Umbilical cord (tissue), 2 donors: Measurements from ENCODE around the gene ZNF669. TPM values are rescaled to one million over a fixed set of nuclear protein-coding genes. Genes with fewer than 3 reads are reported as not detected.
A peak's percentile ranks its signal among the peaks of the same experiment; 100 is the strongest.
"Not testable (repeated sequence)": the region's sequence is repeated elsewhere in the genome, so short reads cannot be mapped to it uniquely, and the experiment has no call there.

Experiments
- DNase-seq: peaks from one replicate; pipeline ENCODE4 v3.0.0-alpha.2; 2015; ENCODE audit warnings: low spot score
- total RNA-seq: library from RNA; depleted of rRNA; stranded (reverse); fragments of >200 nt; gene quantifications from one replicate; pipeline ENCODE4 v1.2.3, GENCODE V29; 2014; ENCODE audit warnings: low replicate concordance; ENCODE audit not compliant: insufficient read depth

Gene ZNF669
- total RNA-seq, result 4.8 TPM

DNA sequence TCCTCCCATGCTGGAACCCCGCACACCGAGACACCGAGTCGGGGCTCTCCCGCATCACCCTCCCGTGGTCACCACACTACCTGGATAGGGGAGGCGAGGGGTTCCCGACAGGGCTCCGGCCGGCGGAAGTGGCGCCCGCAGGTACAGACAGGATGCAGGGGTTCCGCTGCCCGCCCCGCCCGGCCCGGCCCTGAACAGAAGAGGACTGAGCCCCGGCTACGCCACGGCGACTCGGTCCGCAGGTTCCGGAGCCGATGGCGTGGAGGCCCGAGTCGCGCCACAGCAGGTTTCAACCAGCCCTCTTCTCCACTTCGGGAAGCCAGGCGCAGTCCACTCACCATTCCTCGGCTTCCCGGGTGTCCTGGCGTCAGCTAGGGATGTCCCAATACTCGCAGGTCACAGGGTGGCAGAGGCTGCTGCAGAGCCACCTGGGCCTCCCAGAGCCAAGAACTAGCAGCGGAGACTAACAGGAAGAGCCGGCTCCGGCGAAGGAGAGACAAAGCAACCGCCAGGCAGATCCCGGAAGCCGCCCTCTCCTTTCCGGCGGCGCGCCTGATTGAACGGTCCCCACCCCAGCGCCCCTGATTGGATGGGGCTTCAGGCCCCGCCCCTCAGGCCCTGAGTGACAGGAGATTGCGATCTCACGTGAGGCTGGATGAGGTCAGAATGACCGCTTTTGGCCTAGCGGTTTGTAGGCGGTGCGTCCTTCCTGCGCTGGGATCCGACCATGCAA is at the start of gene ZNF669:
Gene ZNF669, minus strand, starts transcription at position 498 of the 733 bp plus-strand sequence. Its CDS starts 157 bp downstream, at position 341.
- DNase-seq, result peak; percentile 96

DNA sequence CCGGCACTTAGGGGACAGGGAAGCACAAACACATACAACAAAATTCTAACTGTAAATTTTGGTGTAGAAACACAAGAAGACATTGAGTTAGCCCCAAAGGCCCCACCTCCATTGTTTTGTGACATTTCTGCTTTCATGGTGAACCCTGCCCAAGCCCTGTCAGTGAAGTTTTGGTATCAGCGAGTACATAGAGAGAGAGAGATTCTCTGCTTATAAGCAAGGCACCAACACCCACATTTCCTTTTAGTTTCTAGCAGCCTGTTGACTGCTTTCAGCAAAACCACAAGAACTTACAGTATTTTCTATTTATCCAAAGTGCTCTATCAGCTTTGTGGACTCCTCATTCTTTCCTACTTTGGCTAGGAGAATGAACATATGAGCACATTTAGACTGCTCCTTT is 43.6 kb upstream of the ZNF669 start:
- DNase-seq, result no peak

DNA sequence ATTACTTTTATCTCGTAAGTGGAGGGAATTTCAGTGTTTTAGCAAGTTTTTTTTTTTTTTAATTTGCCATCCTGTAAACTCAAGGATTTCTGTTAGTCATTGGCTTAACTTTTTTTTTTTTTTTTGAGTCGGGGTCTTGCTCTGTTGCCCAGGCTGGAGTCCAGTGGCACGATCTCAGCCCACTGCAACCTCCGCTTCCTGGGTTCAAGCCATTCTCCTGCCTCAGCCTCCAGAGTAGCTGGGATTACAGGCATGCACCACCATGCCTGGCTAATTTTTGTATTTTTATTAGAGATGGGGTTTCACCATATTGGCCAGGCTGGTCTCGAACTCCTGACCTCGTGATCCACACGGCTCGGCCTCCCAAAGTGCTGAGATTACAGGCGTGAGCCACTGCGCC is 43.0 kb upstream of the ZNF669 start:
- not testable (repeated sequence) for DNase-seq

DNA sequence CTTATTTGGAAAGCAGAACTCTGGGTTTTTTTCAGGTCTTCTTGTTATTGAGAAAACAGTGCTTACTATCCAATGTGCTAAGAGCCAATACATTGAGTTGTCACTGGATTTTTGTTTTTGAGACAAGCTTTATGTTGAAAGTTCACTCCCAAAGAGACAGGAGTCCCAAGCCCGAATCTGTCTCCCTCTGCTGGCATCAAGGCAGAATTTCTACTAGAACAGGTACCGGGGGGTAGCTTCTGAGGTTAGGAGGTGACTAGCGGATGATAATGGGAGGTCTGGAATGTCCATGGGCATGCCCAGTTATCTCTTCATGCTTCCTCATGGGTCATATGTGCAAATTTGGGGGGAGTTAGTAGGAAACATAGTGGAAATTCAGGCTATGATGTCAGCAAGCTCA is 42.5 kb upstream of the ZNF669 start:
- no peak for DNase-seq

DNA sequence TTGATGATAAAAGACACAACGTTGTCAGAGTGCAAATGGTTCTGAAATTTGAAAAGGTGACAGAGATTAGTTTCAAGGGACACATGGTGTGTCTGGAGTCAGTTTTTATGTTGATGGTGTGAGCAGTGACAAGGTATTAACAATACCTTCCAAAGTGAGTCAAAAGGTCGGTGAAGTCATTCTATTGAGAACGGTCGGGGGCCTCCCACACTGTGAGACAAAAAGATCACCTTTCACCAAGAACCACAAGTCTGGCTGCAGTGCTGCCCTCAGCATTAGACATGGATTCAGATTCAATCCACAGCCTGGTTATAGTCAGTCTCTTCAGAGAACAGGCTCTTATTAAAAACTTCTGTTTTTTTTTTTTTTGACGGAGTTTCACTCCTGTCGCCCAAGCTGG is 41.1 kb upstream of the ZNF669 start:
- DNase-seq, result no peak

DNA sequence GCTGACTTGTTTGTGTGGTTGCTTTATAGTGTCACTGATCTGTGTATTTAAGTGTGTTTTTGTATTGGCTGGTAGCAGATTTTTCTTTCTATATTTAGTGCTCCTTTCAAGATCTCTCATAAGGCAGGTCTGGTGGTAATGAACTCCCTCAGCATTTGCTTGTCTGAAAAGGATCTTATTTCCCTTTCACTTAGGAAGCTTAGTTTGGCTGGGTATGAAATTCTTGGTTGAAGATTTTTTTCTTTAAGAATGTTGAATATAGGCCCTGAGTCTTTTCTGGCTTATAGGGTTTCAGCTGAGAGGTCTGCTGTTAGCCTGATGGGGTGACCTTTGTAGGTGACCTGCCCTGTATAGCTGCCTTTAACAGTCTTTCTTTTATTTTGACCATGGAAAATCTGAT is 35.4 kb upstream of the ZNF669 start:
- not testable (repeated sequence) for DNase-seq

DNA sequence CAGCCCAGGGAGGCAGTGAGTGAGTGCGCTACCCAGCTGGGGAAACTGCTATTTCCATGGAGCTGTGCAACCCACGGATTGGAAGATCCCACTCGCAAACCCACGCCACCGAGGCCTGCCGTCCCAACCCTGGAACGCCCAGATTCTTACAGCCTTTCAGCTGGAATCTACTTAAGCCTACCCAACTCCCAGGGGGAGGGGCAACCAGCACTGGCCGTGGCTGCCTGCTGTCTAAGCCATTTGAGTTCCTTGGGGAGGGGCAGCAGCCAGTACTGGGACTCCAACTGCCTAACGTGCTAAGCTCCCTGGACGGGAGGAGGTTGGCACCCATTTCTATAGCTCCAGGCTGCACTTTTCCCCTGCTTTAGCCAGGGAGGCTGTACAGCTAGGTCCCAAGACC is 27.1 kb upstream of the ZNF669 start:
- no peak for DNase-seq

DNA sequence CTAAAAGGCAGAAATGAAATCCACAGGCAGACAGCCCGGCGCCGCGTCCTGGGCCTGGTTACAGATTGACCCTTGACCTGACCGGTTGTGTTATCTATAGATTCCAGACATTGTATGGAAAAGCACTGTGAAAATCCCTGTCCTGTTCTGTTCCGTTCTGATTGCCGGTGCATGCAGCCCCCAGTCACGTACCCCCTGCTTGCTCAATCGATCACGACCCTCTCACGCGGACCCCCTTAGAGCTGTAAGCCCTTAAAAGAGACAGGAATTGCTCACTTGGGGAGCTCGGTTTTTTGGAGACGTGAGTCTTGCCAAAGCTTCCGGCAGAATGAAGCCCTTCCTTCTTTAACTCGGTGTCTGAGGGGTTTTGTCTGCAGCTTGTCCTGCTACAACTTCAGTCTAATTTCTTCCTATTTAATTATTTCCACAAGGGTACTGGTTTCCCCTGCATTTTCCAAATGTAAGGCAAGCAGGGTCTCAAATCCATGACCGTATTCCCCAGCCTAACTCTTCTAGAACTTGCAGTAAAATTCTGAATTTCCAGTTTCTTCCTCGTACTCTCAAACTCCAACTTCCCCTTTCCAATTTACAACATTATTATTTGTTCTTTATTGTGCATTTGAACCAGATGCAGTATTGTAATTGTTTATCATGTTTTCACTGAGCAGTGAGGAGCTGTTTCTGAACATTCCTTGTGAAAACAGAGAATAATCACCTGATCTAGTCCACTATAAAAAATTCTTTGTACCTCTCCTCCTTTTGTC is 23.5 kb upstream of the ZNF669 start:
- not testable (repeated sequence) for DNase-seq

DNA sequence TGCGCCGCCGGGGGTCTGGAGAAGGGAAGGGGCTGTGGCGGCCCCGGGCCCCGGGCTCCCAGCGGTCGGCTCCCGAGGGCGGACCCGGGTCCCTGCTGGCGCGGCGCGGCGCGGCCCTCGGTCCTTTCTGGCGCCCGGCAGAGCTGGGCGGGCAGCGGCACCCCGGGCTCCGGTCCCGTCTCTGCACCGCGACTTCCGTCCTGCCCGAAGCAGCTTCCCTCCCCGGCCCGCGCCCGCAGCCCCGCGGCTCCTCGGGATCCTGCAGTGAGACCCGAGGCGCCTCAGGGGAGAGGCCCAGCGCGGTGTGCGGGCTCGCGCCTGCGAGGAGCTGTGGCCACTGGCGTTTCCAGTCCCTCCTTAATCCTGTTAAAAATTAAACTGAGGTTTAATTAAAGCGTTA is 22.4 kb upstream of the ZNF669 start:
- not testable (repeated sequence) for DNase-seq

DNA sequence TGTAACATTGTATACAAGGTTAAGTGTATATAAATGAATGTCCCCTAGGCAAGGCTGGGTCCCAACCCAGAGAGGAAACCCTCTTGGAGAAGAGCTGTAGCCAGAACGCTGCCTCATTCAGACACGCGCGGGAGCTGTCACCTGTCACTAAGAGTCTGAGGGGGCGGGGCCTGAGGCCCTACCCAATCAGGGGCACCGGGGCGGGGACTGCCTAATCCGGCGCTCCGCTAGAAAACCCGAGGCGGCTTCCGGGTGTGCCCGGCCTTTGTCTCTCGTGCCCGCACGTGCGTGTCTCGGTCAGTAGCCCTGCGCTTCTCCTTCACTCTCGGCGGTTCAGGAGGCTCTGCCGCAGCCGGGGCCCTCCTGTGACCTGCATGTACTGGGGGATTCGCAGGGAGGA is 22.0 kb upstream of the ZNF669 start:
- not testable (repeated sequence) for DNase-seq

DNA sequence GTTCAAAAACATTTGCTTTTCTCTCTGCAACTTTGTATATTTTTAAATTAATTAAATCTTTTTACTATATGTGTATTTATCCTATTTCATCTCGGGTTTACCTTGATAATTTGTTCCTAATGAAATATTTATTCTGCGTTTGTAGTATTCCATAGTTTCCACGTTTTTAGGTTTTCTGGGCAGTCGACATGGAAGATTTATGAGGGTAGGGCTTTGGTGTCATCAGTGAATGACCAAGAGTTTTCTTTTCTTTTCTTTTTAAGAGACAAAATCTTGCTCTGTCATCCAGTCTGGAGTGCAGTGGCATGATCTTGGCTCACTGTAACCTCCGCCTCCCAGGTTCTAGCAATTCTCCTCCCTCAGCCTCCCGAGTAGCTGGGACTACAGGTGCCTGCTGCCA is 17.2 kb upstream of the ZNF669 start:
- no peak for DNase-seq

DNA sequence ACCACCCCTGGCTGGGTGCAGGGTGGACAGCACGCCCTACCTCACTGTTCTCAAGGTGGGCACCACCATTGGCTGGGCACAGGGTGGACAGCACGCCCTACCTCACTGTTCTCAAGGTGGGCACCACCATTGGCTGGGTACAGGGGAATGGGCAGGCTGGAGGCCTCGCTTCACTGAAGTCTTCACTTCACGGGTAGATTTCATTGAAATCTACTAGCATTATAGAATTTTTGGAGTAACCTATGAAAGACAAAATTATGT is 16.2 kb upstream of the ZNF669 start:
- DNase-seq, result not testable (repeated sequence)

DNA sequence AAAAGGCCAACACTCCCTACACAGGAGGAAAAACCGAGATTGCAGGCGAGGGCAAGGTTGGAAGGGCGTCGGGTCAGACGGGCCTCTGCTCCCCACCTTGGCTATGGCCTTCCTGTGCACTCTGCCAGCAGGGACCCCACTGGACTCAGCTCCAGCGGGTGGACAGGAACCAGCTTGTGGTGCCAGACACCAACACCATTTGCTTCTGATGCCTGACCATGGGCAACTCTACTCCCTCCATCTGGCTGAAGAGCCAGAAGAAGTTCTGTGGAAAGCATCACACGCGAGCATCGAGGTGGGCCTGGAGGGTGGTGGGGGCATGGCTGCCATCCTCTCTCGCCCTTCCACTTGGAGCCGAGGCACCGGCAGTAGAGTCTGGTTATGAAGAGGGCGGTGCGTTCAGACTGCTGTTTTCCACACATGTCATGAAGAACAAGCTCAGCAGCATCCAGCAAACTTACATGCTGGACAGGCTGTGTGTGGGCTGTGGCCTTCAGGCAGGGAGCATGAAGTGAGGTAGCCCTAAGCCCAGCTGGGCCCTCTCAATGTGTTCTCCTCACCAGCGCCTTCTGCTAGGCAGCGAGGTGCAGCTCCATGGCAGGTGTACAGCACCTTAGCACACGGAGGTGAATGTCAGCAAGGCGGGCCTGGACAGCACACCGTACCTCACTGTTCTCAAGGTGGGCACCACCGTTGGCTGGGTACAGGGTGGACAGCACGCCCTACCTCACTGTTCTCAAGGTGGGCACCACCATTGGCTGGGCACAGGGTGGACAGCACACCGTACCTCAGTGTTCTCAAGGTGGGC is 15.6 kb upstream of the ZNF669 start:
- DNase-seq, result no peak

DNA sequence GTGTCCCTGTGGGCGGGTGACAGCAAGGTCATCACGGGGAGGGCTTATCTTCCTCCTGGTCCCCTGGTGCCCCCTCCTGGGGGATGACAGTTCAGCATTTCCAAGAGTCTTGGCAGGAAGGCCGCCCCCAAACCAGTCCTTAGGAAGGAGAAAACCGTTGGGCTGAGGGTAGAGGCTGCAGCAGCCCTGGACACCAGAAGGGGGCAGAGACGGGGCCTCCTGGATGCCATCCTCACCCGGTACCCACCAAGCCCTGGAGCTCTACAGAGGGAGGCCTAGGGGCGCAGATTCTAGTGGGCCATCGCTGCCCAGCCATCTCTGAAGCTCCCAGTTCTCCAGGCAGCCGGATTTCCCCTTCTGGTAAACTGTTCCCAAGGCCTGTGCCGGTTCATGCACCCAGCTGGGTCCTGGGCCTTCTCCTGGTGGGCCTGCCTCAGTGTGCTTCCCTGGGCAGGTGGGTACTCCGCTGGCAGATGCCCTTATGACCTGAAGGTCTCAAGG is 14.8 kb upstream of the ZNF669 start:
- peak; percentile 9 for DNase-seq

DNA sequence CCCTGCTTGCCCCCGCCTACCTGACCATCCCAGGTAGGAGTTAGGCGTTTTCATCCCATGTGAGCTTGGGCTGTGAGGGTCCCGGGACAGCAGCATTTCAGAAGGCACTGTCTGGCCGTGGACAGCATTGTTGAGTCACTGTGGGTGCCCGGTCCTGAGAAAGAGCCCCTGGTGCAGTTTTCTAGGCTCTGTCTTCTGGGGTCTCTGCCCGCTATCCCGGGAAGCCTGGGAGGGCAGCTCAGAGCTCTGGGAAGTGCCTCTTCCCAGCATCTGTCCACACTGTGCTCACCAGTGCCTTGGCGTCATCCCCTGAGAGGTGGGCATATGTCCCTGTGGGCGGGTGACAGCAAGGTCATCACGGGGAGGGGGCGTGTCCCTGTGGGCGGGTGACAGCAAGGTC is 11.4 kb upstream of the ZNF669 start:
- no peak for DNase-seq

DNA sequence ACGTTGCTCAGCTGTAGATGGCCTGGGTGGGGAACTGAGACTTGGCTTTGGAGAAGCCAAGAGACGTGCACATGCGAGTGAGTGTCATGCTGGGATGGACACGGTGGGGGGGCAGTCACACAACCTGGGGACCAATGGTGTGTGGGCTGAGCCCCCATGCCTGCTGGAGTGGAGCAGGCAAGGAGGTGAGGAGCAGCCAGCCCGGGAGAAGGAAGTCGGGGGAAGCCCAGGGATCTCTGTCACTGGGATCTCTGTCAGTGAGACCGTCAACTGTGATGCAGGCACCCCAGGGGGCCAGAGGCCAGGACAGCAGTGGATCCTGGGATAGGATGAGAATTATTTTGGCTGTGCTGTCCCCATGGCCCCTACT is 11.0 kb upstream of the ZNF669 start:
- no peak for DNase-seq

DNA sequence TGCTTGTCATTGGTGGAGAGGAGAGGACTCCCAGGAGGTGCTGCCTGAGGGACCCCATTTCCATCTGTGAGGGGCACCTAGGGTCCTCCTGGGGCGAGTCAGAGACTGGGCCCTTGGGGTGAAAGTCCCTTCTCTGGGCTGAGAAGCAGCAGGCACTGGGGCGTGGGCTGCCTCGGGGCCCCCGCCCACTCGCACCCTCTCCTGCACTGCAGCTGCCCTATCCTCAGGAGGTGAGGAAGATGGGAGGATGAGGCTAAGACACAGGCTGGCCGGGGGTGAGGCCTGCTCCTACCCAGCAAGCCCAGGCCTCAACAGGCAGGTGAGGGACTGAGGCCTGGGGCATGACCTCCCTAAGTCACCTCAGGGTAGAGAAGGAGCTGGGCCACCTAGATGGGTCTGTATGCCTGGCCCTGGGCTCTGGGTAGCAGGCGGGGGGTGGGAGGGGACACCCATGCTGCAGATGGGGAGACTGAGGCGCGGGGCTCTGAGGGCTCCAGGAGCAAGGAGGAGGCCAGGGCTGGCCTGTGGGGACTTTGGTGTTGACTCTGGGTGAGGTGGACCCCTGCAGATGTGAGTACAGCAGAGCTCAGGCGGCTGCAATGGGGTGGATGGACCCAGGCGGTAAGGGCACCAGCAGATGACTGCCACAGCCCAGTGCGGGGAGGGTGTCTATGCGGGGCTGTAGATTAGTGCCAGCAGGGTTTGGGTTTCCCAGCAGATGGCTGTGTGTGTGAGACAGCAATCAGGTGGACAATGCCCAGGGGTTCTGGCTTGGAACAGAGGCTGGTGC is 10.4 kb upstream of the ZNF669 start:
- DNase-seq, result no peak

DNA sequence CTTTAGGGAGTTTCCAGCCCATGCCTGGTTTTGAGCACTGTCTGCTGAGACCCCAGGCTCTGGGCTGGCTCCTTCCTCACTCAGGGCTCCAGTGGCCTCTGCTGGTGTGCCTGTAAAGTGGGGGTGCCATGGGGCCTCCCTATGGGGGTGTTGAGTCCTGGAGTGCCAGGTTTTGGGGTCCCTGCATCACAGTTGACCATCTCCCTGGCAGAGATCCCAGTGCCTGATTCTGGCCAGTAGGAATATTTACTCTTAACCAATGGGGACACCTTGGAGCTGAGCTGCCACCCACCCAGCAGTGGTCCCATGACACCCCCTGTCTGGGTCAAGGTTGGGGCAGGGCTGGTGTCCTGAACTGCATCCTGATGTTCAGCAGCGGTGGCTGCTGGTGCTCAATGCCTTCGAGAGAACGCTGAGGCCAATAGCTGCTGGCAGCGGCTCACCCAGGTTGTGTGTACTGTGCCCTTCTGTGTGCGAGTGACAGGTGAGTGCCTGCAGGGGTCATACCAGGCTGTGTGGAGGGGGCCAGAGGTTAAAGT is 9.6 kb upstream of the ZNF669 start:
- no peak for DNase-seq

DNA sequence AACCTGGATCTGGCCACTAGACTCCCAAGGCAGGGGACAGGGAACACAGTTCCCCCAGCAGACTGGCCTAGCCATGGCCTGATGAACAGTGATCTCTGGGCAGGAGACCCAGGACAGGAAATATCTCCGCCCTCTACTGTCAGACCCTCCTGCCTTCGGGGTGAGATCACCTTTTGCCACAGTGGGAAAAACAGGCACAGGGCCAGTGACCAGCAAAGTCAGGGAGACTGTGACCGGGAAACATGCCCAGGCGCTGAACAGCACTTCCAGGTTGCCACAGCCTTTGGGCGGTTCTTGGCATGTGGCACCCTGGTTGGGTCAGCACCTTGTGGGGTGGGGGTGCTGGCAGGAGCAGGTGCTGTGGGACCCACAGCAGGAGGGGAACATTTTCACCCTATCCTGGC is 8.9 kb upstream of the ZNF669 start:
- DNase-seq, result no peak

DNA sequence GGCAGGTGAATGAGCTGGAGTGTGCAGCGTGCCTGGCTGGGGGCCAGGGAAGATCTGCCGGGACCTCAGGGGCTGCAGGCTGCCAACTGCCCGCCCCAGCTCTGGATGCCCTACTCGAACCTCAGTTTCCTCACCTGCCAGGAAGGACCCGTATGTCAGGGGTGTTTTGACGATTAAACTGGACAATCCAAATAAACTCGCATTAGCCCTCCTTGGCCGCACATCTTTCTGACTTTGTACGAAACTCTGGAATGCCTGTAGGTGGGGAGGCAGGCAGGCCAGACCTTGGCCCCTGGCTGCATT is 8.3 kb upstream of the ZNF669 start:
- no peak for DNase-seq

DNA sequence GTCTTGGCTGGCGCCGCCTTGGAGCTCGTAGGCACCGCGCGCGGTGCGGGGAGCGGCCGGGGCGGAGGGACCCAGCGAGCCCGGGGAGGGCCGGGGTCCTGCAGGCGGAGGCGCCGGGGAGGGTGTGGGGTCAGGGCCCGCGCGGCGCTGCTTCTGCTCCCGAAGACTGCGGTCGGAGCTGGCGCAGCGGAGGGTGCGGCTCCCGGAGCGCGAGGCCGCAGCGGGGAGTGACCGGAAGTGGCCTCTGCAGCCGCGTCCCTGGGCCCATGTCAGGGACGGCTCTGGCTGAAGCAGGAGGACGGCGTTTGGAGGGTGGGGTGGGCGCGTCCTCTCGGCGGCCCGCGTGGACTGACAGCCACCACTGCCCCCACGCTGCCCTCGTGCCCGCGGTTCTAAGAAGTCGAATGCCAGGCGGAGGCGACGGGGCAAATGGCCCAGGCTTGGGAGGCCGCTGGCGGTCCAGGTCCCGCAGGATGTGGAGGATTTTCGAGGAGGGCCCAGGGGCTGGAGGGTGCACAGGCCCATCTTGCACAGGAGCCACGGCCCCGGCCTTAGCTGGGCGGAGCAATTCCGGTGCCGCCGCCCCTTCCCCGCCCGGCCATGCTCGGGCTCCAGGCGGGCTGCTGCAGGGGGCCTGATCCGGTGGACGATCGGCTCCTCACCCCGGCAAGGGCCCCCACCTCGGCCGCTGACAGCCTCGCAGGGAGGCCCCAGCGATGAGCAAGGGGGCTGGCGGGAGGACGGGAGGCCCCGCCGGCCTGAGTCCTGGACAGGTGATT is 7.7 kb upstream of the ZNF669 start:
- DNase-seq, result peak; percentile 51
